ENCODE measurements around the gene POU2AF1.

Gene POU2AF1

GRCh38 chr11:111347002-111347722 is 31.9 kb downstream of the POU2AF1 start:
- DNase-seq (ENCODE audit: low read depth, low spot score) = no peak

GRCh38 chr11:111344032-111344431 is 35.0 kb downstream of the POU2AF1 start:
- peak; percentile 21 for DNase-seq (ENCODE audit: low read depth, low spot score)

GRCh38 chr11:111342329-111342728 is 36.7 kb downstream of the POU2AF1 start:
- DNase-seq (ENCODE audit: low read depth, low spot score) = no peak

GRCh38 chr11:111339758-111340388 is 39.2 kb downstream of the POU2AF1 start:
- DNase-seq (ENCODE audit: low read depth, low spot score) = no peak

- peak; percentile 47 for DNase-seq (ENCODE audit: low read depth, low spot score)
Measured at GRCh38 chr11:111336582-111337256, 42.4 kb downstream of the POU2AF1 start.

- DNase-seq (ENCODE audit: low read depth, low spot score) = no peak
Measured at GRCh38 chr11:111336062-111336461, 43.0 kb downstream of the POU2AF1 start.

- no peak for DNase-seq (ENCODE audit: low read depth, low spot score)
Measured at GRCh38 chr11:111335549-111335948, 43.5 kb downstream of the POU2AF1 start.

GRCh38 chr11:111334532-111335502 is 44.3 kb downstream of the POU2AF1 start:
- peak; percentile 16 for DNase-seq (ENCODE audit: low read depth, low spot score)

GRCh38 chr11:111331711-111332479 is 47.2 kb downstream of the POU2AF1 start:
- DNase-seq (ENCODE audit: low read depth, low spot score) = peak; percentile 43

GRCh38 chr11:111330234-111330893 is 48.7 kb downstream of the POU2AF1 start:
- DNase-seq (ENCODE audit: low read depth, low spot score) = no peak

- DNase-seq (ENCODE audit: low read depth, low spot score) = no peak
Measured at GRCh38 chr11:111329306-111330204, 49.5 kb downstream of the POU2AF1 start.

GRCh38 chr11:111327908-111328624 is 51.0 kb downstream of the POU2AF1 start:
- DNase-seq (ENCODE audit: low read depth, low spot score) = peak; percentile 22

- DNase-seq (ENCODE audit: low read depth, low spot score) = no peak
Measured at GRCh38 chr11:111326824-111327223, 52.3 kb downstream of the POU2AF1 start.

GRCh38 chr11:111325259-111325658 is 53.8 kb downstream of the POU2AF1 start:
- no peak for DNase-seq (ENCODE audit: low read depth, low spot score)

GRCh38 chr11:111324277-111324720 is 54.8 kb downstream of the POU2AF1 start:
- peak; percentile 74 for DNase-seq (ENCODE audit: low read depth, low spot score)

- no peak for DNase-seq (ENCODE audit: low read depth, low spot score)
Measured at GRCh38 chr11:111322534-111322933, 56.5 kb downstream of the POU2AF1 start.

GRCh38 chr11:111320728-111321568 is 58.1 kb downstream of the POU2AF1 start:
- peak; percentile 24 for DNase-seq (ENCODE audit: low read depth, low spot score)

Measured in astrocyte of the hippocampus (primary cell).